HepG2 (cell line): ENCODE measurements around the gene RNF40. TPM values are rescaled to one million over a fixed set of nuclear protein-coding genes. Genes with fewer than 3 reads are reported as not detected.

Experiments used
- ATAC-seq: fragments of 200-7000 bp; cut with Tn5 transposase; 3 replicates; pipeline ENCODE4 v1.9.1; 2020; ENCODE audit warnings: mild to moderate bottlenecking, moderate library complexity
- BruUV-seq: library from RNA; stranded (reverse); fragments of 400-500 nt; replicated peaks from 2 replicates; lab custom pipeline; 2021; lab: Mats Ljungman, UMichigan
- CTCF ChIA-PET: fragments of 300-600 bp; formaldehyde crosslinking; extraction: SDS; loops from one replicate; lab custom pipeline; 2021; ENCODE audit warnings: low total read pairs, inconsistent platforms, low intra/inter-chr PET ratio; lab: Yijun Ruan, JAX
- POLR2A ChIA-PET: fragments of 350-600 bp; sonication (Branson Sonifier 250); formaldehyde crosslinking; loops from one replicate; lab custom pipeline; 2020; ENCODE audit warnings: antibody characterized with exemption, inconsistent platforms; lab: Yijun Ruan, JAX
- DNase-seq: peaks from one replicate; pipeline ENCODE4 v3.0.0-alpha.2; 2015; ENCODE audit warnings: low spot score
- FAIRE-seq: peaks from 3 replicates; lab custom pipeline; 2011; peaks lifted over from hg19 to GRCh38; lab: Jason Lieb, UNC
- H2AFZ ChIP-seq: one replicate; pipeline ENCODE4 v1.6.1; 2011; ENCODE audit warnings: low read length, inconsistent platforms
- H3K27ac ChIP-seq: fragments of 300-600 bp; 3 replicates; pipeline ENCODE4 v1.8.0; 2011; ENCODE audit warnings: mixed run types, mild to moderate bottlenecking, mixed read lengths, low read length, inconsistent platforms; ENCODE audit not compliant: insufficient read depth; ENCODE audit errors: extremely low read length
- H3K27me3 ChIP-seq, 2 experiments: fragments of 200-600 bp in 1 of 2; 2 replicates in 1 of 2; 3 replicates in 1 of 2; pipeline versions ENCODE4 v1.6.0 to v1.8.0; 2011; ENCODE audit warnings: low read length in 2 of 2, mild to moderate bottlenecking in 2 of 2, moderate library complexity in 2 of 2, inconsistent platforms in 1 of 2; ENCODE audit not compliant: insufficient read depth in 2 of 2, control insufficient read depth in 1 of 2
- H3K36me3 ChIP-seq, 2 experiments: fragments of 200-600 bp in 1 of 2; replicated peaks in 1 of 2; 2 replicates in 1 of 2; 3 replicates in 1 of 2; pipeline versions ENCODE4 v1.5.1 to v1.8.0; 2011; ENCODE audit warnings: low read length in 2 of 2, inconsistent platforms in 1 of 2; ENCODE audit not compliant: insufficient read depth in 2 of 2, control insufficient read depth in 1 of 2
- H3K4me1 ChIP-seq: 2 replicates; pipeline ENCODE4 v1.5.1; 2012; ENCODE audit warnings: low read length, inconsistent platforms; ENCODE audit not compliant: insufficient read depth
- H3K4me2 ChIP-seq: 2 replicates; pipeline ENCODE4 v1.6.0; 2011; ENCODE audit warnings: low read depth, low read length, inconsistent platforms
- H3K4me3 ChIP-seq, 3 experiments: fragments of 200-600 bp in 1 of 3; sonication (generic), shearing (Covaris generic) in 1 of 3; replicated peaks in 1 of 3; 2 replicates each; pipeline ENCODE4 v1.5.1; 2011 to 2016; ENCODE audit warnings: low read length in 3 of 3, inconsistent platforms in 2 of 3, low read depth in 2 of 3, mild to moderate bottlenecking in 2 of 3, control low read depth in 1 of 3, mixed read lengths in 1 of 3; ENCODE audit not compliant: insufficient read depth in 1 of 3
- H3K79me2 ChIP-seq: one replicate; pipeline ENCODE4 v1.6.1; 2011; ENCODE audit warnings: low read length, inconsistent platforms; ENCODE audit not compliant: insufficient read depth
- H3K9ac ChIP-seq: 2 replicates; pipeline ENCODE4 v1.6.0; 2011; ENCODE audit warnings: mild to moderate bottlenecking, low read depth, low read length, inconsistent platforms; ENCODE audit not compliant: insufficient read depth
- H3K9me3 ChIP-seq: 2 replicates; pipeline ENCODE4 v1.5.1; 2012; ENCODE audit warnings: mild to moderate bottlenecking, low read length
- H4K20me1 ChIP-seq: 2 replicates; pipeline ENCODE4 v1.6.0; 2011; ENCODE audit warnings: inconsistent platforms, mild to moderate bottlenecking, low read length, moderate library complexity; ENCODE audit not compliant: insufficient read depth
- E2F2 ChIP-seq: sonication (generic); formaldehyde crosslinking; IDR thresholded peaks from 2 replicates; pipeline ENCODE4 v1.4.0; 2020; ENCODE audit warnings: missing genetic modification reagents, borderline replicate concordance
- NCOA1 ChIP-seq: sonication (generic); formaldehyde crosslinking; IDR thresholded peaks from 2 replicates; pipeline ENCODE4 v1.9.0; 2021; ENCODE audit warnings: missing genetic modification reagents
- NFRKB ChIP-seq: fragments of 450-650 bp; IDR thresholded peaks from 2 replicates; pipeline ENCODE4 v1.6.1; 2017
- POLR2G ChIP-seq: fragments of 200-400 bp; formaldehyde crosslinking; IDR thresholded peaks from 2 replicates; pipeline ENCODE4 v1.6.1; 2018; ENCODE audit warnings: mild to moderate bottlenecking, low read depth, low read length, moderate library complexity
- RFX3 ChIP-seq: IDR thresholded peaks from 2 replicates; pipeline ENCODE4 v1.6.1; 2016; ENCODE audit warnings: missing biosample characterization, missing genetic modification reagents
- THAP8 ChIP-seq: sonication (generic); formaldehyde crosslinking; IDR thresholded peaks from 2 replicates; pipeline ENCODE4 v1.5.1; 2020; ENCODE audit warnings: missing genetic modification reagents, mild to moderate bottlenecking, borderline replicate concordance
- THYN1 ChIP-seq: sonication (generic); formaldehyde crosslinking; IDR thresholded peaks from 2 replicates; pipeline ENCODE4 v1.8.1; 2023; ENCODE audit warnings: low read depth, mild to moderate bottlenecking, moderate library complexity, missing genetic modification reagents, borderline replicate concordance
- TOPORS ChIP-seq: sonication (generic); formaldehyde crosslinking; IDR thresholded peaks from 2 replicates; pipeline ENCODE4 v1.8.0; 2023; ENCODE audit warnings: mild to moderate bottlenecking, missing genetic modification reagents
- ZNF12 ChIP-seq: sonication (generic); formaldehyde crosslinking; IDR thresholded peaks from 2 replicates; pipeline ENCODE4 v1.5.0; 2020; ENCODE audit warnings: missing genetic modification reagents
- ZNF281 ChIP-seq: sonication (generic); formaldehyde crosslinking; IDR thresholded peaks from 2 replicates; pipeline ENCODE4 v1.4.0; 2020; ENCODE audit warnings: missing genetic modification reagents, borderline replicate concordance
- ZNF317 ChIP-seq: sonication (generic); formaldehyde crosslinking; IDR thresholded peaks from 2 replicates; pipeline ENCODE4 v1.5.0; 2020; ENCODE audit warnings: mild to moderate bottlenecking, missing genetic modification reagents
- ZNF558 ChIP-seq: sonication (generic); formaldehyde crosslinking; IDR thresholded peaks from 2 replicates; pipeline ENCODE4 v1.9.0; 2022; ENCODE audit warnings: mild to moderate bottlenecking, missing genetic modification reagents, borderline replicate concordance
- ZSCAN21 ChIP-seq: sonication (generic); formaldehyde crosslinking; IDR thresholded peaks from 2 replicates; pipeline ENCODE4 v1.8.0; 2022; ENCODE audit warnings: mild to moderate bottlenecking, missing genetic modification reagents, moderate library complexity, borderline replicate concordance
- ZSCAN30 ChIP-seq: sonication (generic); formaldehyde crosslinking; IDR thresholded peaks from 2 replicates; pipeline ENCODE4 v1.5.0; 2020; ENCODE audit warnings: mild to moderate bottlenecking, missing genetic modification reagents
- WGBS: methylation state at CpG from one replicate; pipeline ENCODE4 v1.1.6; 2017; ENCODE audit warnings: low lambda C conversion rate; 5-methylcytosine and 5-hydroxymethylcytosine counted together
- in situ Hi-C: cut with HindIII; loops from 2 replicates; pipeline ENCODE4 v1.10.0; 2017; ENCODE audit warnings: low pct_unique_long_range_greater_than_20kb; ENCODE audit not compliant: extremely low pct_ligation_motif_present
- intact Hi-C: fragments of 100-400 bp; cut with micrococcal nuclease; formaldehyde crosslinking; loops from one replicate; pipeline ENCODE4 v1.10.0; 2022; ENCODE audit not compliant: unreplicated experiment
- polyA plus RNA-seq, 8 experiments: library from polyadenylated mRNA; depleted of rRNA in 3 of 8; stranded (reverse) in 7 of 8; unstranded in 1 of 8; fragments of >200 nt; fragmentation: Illumina TruSeq in 4 of 8; extraction: Trizol in 4 of 8; gene quantifications; 2 replicates each; pipeline versions ENCODE4 v1.2.1 to v1.2.3, GENCODE V29; 2011 to 2016; ENCODE audit warnings: low read depth in 4 of 8, missing spikeins in 1 of 8, mixed read lengths in 1 of 8; ENCODE audit not compliant: insufficient read depth in 1 of 8
- total RNA-seq, 5 experiments: library from RNA; depleted of rRNA; stranded (reverse); fragments of >200 nt; fragmentation: Illumina TruSeq; extraction: Trizol; gene quantifications; 2 replicates each; pipeline ENCODE4 v1.2.3, GENCODE V29; 2016; ENCODE audit warnings: low read depth in 1 of 5
- TF ChIP-seq, protein P1 (sequence below): sonication (generic); formaldehyde crosslinking; IDR thresholded peaks from 2 replicates; pipeline ENCODE4 v1.4.0; 2020; ENCODE audit warnings: missing genetic modification reagents
- TF ChIP-seq, protein P2 (sequence below): conservative IDR thresholded peaks from 2 replicates; pipeline ENCODE4 v1.6.1; 2018; ENCODE audit warnings: missing genetic modification reagents

Gene RNF40
- total and polyA plus RNA-seq, 2 of the 13 experiments (the other 11 are each of a cell fraction or from before 2014, with no cell fraction given) = 84.0 to 85.6 TPM

GRCh38 chr16:30784215-30784614 lies 22.1 kb downstream of the RNF40 start:
- 92% methylated on average over 18 of the region's 18 CpGs for WGBS
- Histone ChIP-seq H3K4me1 (peaks cover 30% of the 10 kb centered on the region), H2AFZ (no peak overlapping the region), H3K36me3 (peaks cover 19 to 29% of the 10 kb centered on the region in 2 experiments), H4K20me1 (no peaks in the 10 kb centered on the region; the same call in 1 of the 2 replicates), H3K27ac (no peak overlapping the region), H3K27me3 (no peaks in the 10 kb centered on the region; a peak in 1 of 5 replicates), H3K79me2 (peaks cover 29% of the 10 kb centered on the region), H3K4me2 (no peak overlapping the region), H3K9me3 (no peaks in the 10 kb centered on the region), H3K9ac (no peak overlapping the region), H3K4me3 (no peak overlapping the region)
- ATAC-seq (no peak), FAIRE-seq (no peak), DNase-seq (no peak)
- no peak for TF ChIP-seq E2F2 (CRISPR knock-in tag)
- no peak for TF ChIP-seq NCOA1
- no peak for TF ChIP-seq RFX3 (CRISPR knock-in tag)
- TF ChIP-seq, protein P1, sequence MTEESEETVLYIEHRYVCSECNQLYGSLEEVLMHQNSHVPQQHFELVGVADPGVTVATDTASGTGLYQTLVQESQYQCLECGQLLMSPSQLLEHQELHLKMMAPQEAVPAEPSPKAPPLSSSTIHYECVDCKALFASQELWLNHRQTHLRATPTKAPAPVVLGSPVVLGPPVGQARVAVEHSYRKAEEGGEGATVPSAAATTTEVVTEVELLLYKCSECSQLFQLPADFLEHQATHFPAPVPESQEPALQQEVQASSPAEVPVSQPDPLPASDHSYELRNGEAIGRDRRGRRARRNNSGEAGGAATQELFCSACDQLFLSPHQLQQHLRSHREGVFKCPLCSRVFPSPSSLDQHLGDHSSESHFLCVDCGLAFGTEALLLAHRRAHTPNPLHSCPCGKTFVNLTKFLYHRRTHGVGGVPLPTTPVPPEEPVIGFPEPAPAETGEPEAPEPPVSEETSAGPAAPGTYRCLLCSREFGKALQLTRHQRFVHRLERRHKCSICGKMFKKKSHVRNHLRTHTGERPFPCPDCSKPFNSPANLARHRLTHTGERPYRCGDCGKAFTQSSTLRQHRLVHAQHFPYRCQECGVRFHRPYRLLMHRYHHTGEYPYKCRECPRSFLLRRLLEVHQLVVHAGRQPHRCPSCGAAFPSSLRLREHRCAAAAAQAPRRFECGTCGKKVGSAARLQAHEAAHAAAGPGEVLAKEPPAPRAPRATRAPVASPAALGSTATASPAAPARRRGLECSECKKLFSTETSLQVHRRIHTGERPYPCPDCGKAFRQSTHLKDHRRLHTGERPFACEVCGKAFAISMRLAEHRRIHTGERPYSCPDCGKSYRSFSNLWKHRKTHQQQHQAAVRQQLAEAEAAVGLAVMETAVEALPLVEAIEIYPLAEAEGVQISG (CRISPR knock-in tag) = no peak
- TF ChIP-seq TOPORS (CRISPR knock-in tag) = no peak
- TF ChIP-seq ZSCAN21 = no peak
- TF ChIP-seq THAP8 (CRISPR knock-in tag) = no peak
- TF ChIP-seq THYN1 (CRISPR knock-in tag) = no peak
- no peak for TF ChIP-seq ZNF317 (CRISPR knock-in tag)
- TF ChIP-seq, protein P2, sequence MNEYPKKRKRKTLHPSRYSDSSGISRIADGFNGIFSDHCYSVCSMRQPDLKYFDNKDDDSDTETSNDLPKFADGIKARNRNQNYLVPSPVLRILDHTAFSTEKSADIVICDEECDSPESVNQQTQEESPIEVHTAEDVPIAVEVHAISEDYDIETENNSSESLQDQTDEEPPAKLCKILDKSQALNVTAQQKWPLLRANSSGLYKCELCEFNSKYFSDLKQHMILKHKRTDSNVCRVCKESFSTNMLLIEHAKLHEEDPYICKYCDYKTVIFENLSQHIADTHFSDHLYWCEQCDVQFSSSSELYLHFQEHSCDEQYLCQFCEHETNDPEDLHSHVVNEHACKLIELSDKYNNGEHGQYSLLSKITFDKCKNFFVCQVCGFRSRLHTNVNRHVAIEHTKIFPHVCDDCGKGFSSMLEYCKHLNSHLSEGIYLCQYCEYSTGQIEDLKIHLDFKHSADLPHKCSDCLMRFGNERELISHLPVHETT (CRISPR knock-in tag) = no peak
- no peak for TF ChIP-seq ZNF12 (CRISPR knock-in tag)
- TF ChIP-seq ZNF281 (CRISPR knock-in tag) = no peak
- TF ChIP-seq ZSCAN30 (CRISPR knock-in tag) = no peak
- TF ChIP-seq NFRKB = no peak
- TF ChIP-seq POLR2G = no peak; the same call in 1 of the 2 replicates
- TF ChIP-seq ZNF558 (CRISPR knock-in tag) = no peak
- in situ Hi-C loops (no loop called here), intact Hi-C loops (no loop called here)
- no TSS peak for BruUV-seq
- POLR2A ChIA-PET = interaction anchor here (0.8 to 4.2 kb wide), 5 partner anchors 9 to 92 kb away, joined by 3 to 30 read pairs (median 9); no protein-coding TSS in a partner anchor
- CTCF ChIA-PET = no interaction called here
